ENCODE results near the gene SRSF12.
"Not testable (repeated sequence)": the region's sequence is repeated elsewhere in the genome, so short reads cannot be mapped to it uniquely, and the experiment has no call there.

SRSF12 gene

GRCh38 chr6:89069536-89070163 lies 48.2 kb downstream of the SRSF12 start:
- Histone ChIP-seq H3K9me3 (ENCODE audit: control insufficient read depth, insufficient read depth, low read length) (peaks cover 7% of the 10 kb centered on the region), H3K9ac (ENCODE audit: low read depth, low read length) (no peak overlapping the region), H3K4me1 (ENCODE audit: insufficient read depth, low read length) (no peaks in the 10 kb centered on the region), H3K36me3 (ENCODE audit: insufficient read depth, low read length) (no peaks in the 10 kb centered on the region)

GRCh38 chr6:89068695-89069094 lies 49.2 kb downstream of the SRSF12 start:
- Histone ChIP-seq H3K4me1 (ENCODE audit: insufficient read depth, low read length) (no peaks in the 10 kb centered on the region), H3K9ac (ENCODE audit: low read depth, low read length) (no peak overlapping the region), H3K9me3 (ENCODE audit: control insufficient read depth, insufficient read depth, low read length) (peaks cover 7% of the 10 kb centered on the region), H3K36me3 (ENCODE audit: insufficient read depth, low read length) (no peaks in the 10 kb centered on the region)

- Histone ChIP-seq H3K9me3 (ENCODE audit: control insufficient read depth, insufficient read depth, low read length) (peaks cover 3% of the 10 kb centered on the region), H3K4me1 (ENCODE audit: insufficient read depth, low read length) (no peaks in the 10 kb centered on the region), H3K36me3 (ENCODE audit: insufficient read depth, low read length) (no peaks in the 10 kb centered on the region), H3K9ac (ENCODE audit: low read depth, low read length) (no peak overlapping the region)
These were observed 50.1 kb downstream of the SRSF12 start for GRCh38 chr6:89067796-89068195.

- no peaks in the 10 kb centered on the region for H3K4me1 ChIP-seq (ENCODE audit: insufficient read depth, low read length)
- H3K36me3 ChIP-seq (ENCODE audit: insufficient read depth, low read length), result no peaks in the 10 kb centered on the region
- H3K9ac ChIP-seq (ENCODE audit: low read depth, low read length), result no peak overlapping the region
- no peaks in the 10 kb centered on the region; the same call in 1 of the 2 replicates for H3K9me3 ChIP-seq (ENCODE audit: control insufficient read depth, insufficient read depth, low read length)
These were observed 50.8 kb downstream of the SRSF12 start for GRCh38 chr6:89066940-89067646.

- H3K4me1 ChIP-seq (ENCODE audit: insufficient read depth, low read length); H3K9me3 ChIP-seq (ENCODE audit: control insufficient read depth, insufficient read depth, low read length); H3K36me3 ChIP-seq (ENCODE audit: insufficient read depth, low read length); H3K9ac ChIP-seq (ENCODE audit: low read depth, low read length): not testable (repeated sequence)
These were observed 51.8 kb downstream of the SRSF12 start for GRCh38 chr6:89066121-89066520.

- H3K9me3 ChIP-seq (ENCODE audit: control insufficient read depth, insufficient read depth, low read length); H3K4me1 ChIP-seq (ENCODE audit: insufficient read depth, low read length); H3K9ac ChIP-seq (ENCODE audit: low read depth, low read length); H3K36me3 ChIP-seq (ENCODE audit: insufficient read depth, low read length): not testable (repeated sequence)
These were observed 52.9 kb downstream of the SRSF12 start for GRCh38 chr6:89064931-89065330.

GRCh38 chr6:89063881-89064280 lies 54.0 kb downstream of the SRSF12 start:
- Histone ChIP-seq H3K9me3 (ENCODE audit: control insufficient read depth, insufficient read depth, low read length) (no peaks in the 10 kb centered on the region; the same call in 1 of the 2 replicates), H3K9ac (ENCODE audit: low read depth, low read length) (no peak overlapping the region)

GRCh38 chr6:89059227-89059626 lies 58.6 kb downstream of the SRSF12 start:
- Histone ChIP-seq H3K9me3 (ENCODE audit: control insufficient read depth, insufficient read depth, low read length) (no peaks in the 10 kb centered on the region), H3K9ac (ENCODE audit: low read depth, low read length) (no peak overlapping the region), H3K36me3 (ENCODE audit: insufficient read depth, low read length) (no peaks in the 10 kb centered on the region), H3K4me1 (ENCODE audit: insufficient read depth, low read length) (0 out of 2 replicates have a peak, but pooled peaks cover 7% of the 10 kb centered on the region)

More at GRCh38 chr6:89063881-89064280, 54.0 kb downstream of the SRSF12 start:
- no peaks in the 10 kb centered on the region for H3K36me3 ChIP-seq (ENCODE audit: insufficient read depth, low read length)
- 0 out of 2 replicates have a peak, but pooled peaks cover 2% of the 10 kb centered on the region for H3K4me1 ChIP-seq (ENCODE audit: insufficient read depth, low read length)

- Histone ChIP-seq H3K9ac (ENCODE audit: low read depth, low read length) (no peak overlapping the region), H3K9me3 (ENCODE audit: control insufficient read depth, insufficient read depth, low read length) (no peaks in the 10 kb centered on the region), H3K4me1 (ENCODE audit: insufficient read depth, low read length) (0 out of 2 replicates have a peak, but pooled peaks cover 7% of the 10 kb centered on the region), H3K36me3 (ENCODE audit: insufficient read depth, low read length) (no peaks in the 10 kb centered on the region)
These were observed 59.2 kb downstream of the SRSF12 start for GRCh38 chr6:89058627-89059026.

GRCh38 chr6:89057759-89058158 lies 60.1 kb downstream of the SRSF12 start:
- Histone ChIP-seq H3K4me1 (ENCODE audit: insufficient read depth, low read length) (0 out of 2 replicates have a peak, but pooled peaks cover 7% of the 10 kb centered on the region), H3K36me3 (ENCODE audit: insufficient read depth, low read length) (no peaks in the 10 kb centered on the region), H3K9ac (ENCODE audit: low read depth, low read length) (no peak overlapping the region), H3K9me3 (ENCODE audit: control insufficient read depth, insufficient read depth, low read length) (no peaks in the 10 kb centered on the region)

GRCh38 chr6:89054208-89054607 lies 63.7 kb downstream of the SRSF12 start:
- Histone ChIP-seq H3K4me1 (ENCODE audit: insufficient read depth, low read length) (0 out of 2 replicates have a peak, but pooled peaks cover 7% of the 10 kb centered on the region), H3K9ac (ENCODE audit: low read depth, low read length) (no peak overlapping the region)

GRCh38 chr6:89051676-89052075 lies 66.2 kb downstream of the SRSF12 start:
- H3K4me1 ChIP-seq (ENCODE audit: insufficient read depth, low read length), result peaks cover 12% of the 10 kb centered on the region
- no peak overlapping the region for H3K9ac ChIP-seq (ENCODE audit: low read depth, low read length)
- H3K9me3 ChIP-seq (ENCODE audit: control insufficient read depth, insufficient read depth, low read length), result no peaks in the 10 kb centered on the region
- no peaks in the 10 kb centered on the region for H3K36me3 ChIP-seq (ENCODE audit: insufficient read depth, low read length)

More at GRCh38 chr6:89054208-89054607, 63.7 kb downstream of the SRSF12 start:
- Histone ChIP-seq H3K36me3 (ENCODE audit: insufficient read depth, low read length) (no peaks in the 10 kb centered on the region), H3K9me3 (ENCODE audit: control insufficient read depth, insufficient read depth, low read length) (no peaks in the 10 kb centered on the region)

- H3K9me3 ChIP-seq (ENCODE audit: control insufficient read depth, insufficient read depth, low read length), result no peaks in the 10 kb centered on the region
- H3K9ac ChIP-seq (ENCODE audit: low read depth, low read length), result no peak overlapping the region
- no peaks in the 10 kb centered on the region for H3K36me3 ChIP-seq (ENCODE audit: insufficient read depth, low read length)
- peaks cover 12% of the 10 kb centered on the region for H3K4me1 ChIP-seq (ENCODE audit: insufficient read depth, low read length)
These were observed 67.2 kb downstream of the SRSF12 start for GRCh38 chr6:89050697-89051096.

GRCh38 chr6:89050155-89050554 lies 67.7 kb downstream of the SRSF12 start:
- H3K9ac ChIP-seq (ENCODE audit: low read depth, low read length), result no peak overlapping the region
- H3K36me3 ChIP-seq (ENCODE audit: insufficient read depth, low read length), result no peaks in the 10 kb centered on the region
- peaks cover 12% of the 10 kb centered on the region for H3K4me1 ChIP-seq (ENCODE audit: insufficient read depth, low read length)
- H3K9me3 ChIP-seq (ENCODE audit: control insufficient read depth, insufficient read depth, low read length), result no peaks in the 10 kb centered on the region

- peaks cover 12% of the 10 kb centered on the region for H3K4me1 ChIP-seq (ENCODE audit: insufficient read depth, low read length)
- H3K9ac ChIP-seq (ENCODE audit: low read depth, low read length), result no peak overlapping the region
- no peaks in the 10 kb centered on the region for H3K9me3 ChIP-seq (ENCODE audit: control insufficient read depth, insufficient read depth, low read length)
- H3K36me3 ChIP-seq (ENCODE audit: insufficient read depth, low read length), result no peaks in the 10 kb centered on the region
These were observed 68.9 kb downstream of the SRSF12 start for GRCh38 chr6:89048985-89049384.
